Heart left ventricle (tissue), 16 donors: Measurements from ENCODE around the gene NFKBIE. TPM values are rescaled to one million over a fixed set of nuclear protein-coding genes. Genes with fewer than 3 reads are reported as not detected.

Experiments used
- ATAC-seq, 4 donors: fragments of 200-7000 bp; cut with Tn5 transposase; one replicate each; pipeline ENCODE4 v1.9.1; 2020 to 2022; ENCODE audit warnings: moderate library complexity in 4 of 4, mild to moderate bottlenecking in 3 of 4, moderate number of reproducible peaks in 1 of 4
- DNase-seq, 5 donors: peaks; one replicate each; pipeline ENCODE4 v3.0.0-alpha.2; 2020
- H3K27ac ChIP-seq, 12 donors: fragments of 200-600 bp; sonication (generic) in 4 of 12; one replicate each; pipeline versions ENCODE4 v1.5.0 to v1.8.0; 2016 to 2022; ENCODE audit warnings: mild to moderate bottlenecking in 2 of 12
- H3K27me3 ChIP-seq, 9 donors: fragments of 200-600 bp; sonication (generic) in 2 of 9; one replicate each; pipeline versions ENCODE4 v1.5.1 to v1.8.0; 2016 to 2022; ENCODE audit warnings: mild to moderate bottlenecking in 3 of 9
- H3K36me3 ChIP-seq, 9 donors: fragments of 200-600 bp; sonication (generic) in 2 of 9; one replicate each; pipeline versions ENCODE4 v1.5.0 to v1.8.0; 2018 to 2022; ENCODE audit warnings: mild to moderate bottlenecking in 2 of 9
- H3K4me1 ChIP-seq, 12 donors: fragments of 200-600 bp; sonication (generic) in 4 of 12; one replicate each; pipeline versions ENCODE4 v1.5.0 to v1.8.0; 2016 to 2022; ENCODE audit warnings: mild to moderate bottlenecking in 3 of 12
- H3K4me3 ChIP-seq, 12 donors: fragments of 200-600 bp; sonication (generic) in 4 of 12; one replicate each; pipeline versions ENCODE4 v1.5.0 to v1.8.0; 2017 to 2022; ENCODE audit warnings: mild to moderate bottlenecking in 9 of 12, moderate library complexity in 4 of 12
- H3K9me3 ChIP-seq, 12 donors: fragments of 200-600 bp; sonication (generic) in 4 of 12; one replicate each; pipeline versions ENCODE4 v1.5.0 to v1.8.0; 2016 to 2022; ENCODE audit warnings: mild to moderate bottlenecking in 1 of 12
- POLR2A ChIP-seq, 2 donors: fragments of 450-650 bp; IDR thresholded peaks; one replicate each; pipeline ENCODE4 v1.6.1; 2017; ENCODE audit warnings: antibody characterized with exemption in 2 of 2, mild to moderate bottlenecking in 2 of 2, moderate library complexity in 2 of 2
- WGBS, 4 donors: extraction: QIAGEN DNeasy Blood & Tissue Kit in 2 of 4; methylation state at CpG; one replicate each; pipeline versions ENCODE4 v1.1.5 to v1.1.7; 2013 to 2018; 5-methylcytosine and 5-hydroxymethylcytosine counted together
- intact Hi-C, 10 donors: fragments of 100-400 bp; cut with DNase I; formaldehyde crosslinking; loops; one replicate each; pipeline versions ENCODE4 v1.11.1 to v1.14.2; 2022
- polyA plus RNA-seq, 2 donors: library from polyadenylated mRNA; stranded (reverse); fragments of 200-250 nt; gene quantifications; one replicate each; pipeline ENCODE4 v1.2.3, GENCODE V29; 2013
- total RNA-seq, 9 donors: library from RNA; depleted of rRNA in 2 of 9; stranded (reverse); fragments of >200 nt in 2 of 9; fragmentation: NEBNext Ultra II Directional in 3 of 9; extraction: Animal tissue kit (Norgen Biotek cat#: 25700) in 3 of 9; gene quantifications; one replicate each; pipeline versions ENCODE4 v1.1.0 to v1.2.4, GENCODE V29; 2016 to 2023
- TF ChIP-seq, protein P1 (sequence below), 12 donors: fragments of 200-600 bp; sonication (generic) in 4 of 12; IDR thresholded peaks; one replicate each; pipeline versions ENCODE4 v1.5.0 to v1.8.0; 2018 to 2022; ENCODE audit warnings: antibody characterized with exemption in 12 of 12, mild to moderate bottlenecking in 5 of 12
- donor health status: ischemic (EF 13 %, LVEDD 7.1; RV severe dilation, severe dysfunction).
- donor health status: healthy with polysubstance abuse.
- donor health status: DM: no; HTN: yes; CAD: no.
- donor health status: DM: no; HTN: no; CAD: no.
- donor health status: ischemic (EF 25% LVEDD 6.9; RV normal size, moderate dysfunction).
- donor health status: ischemic (EF 25% LVEDD 5.7; RV mildly dilated, moderate dysfunction).
- donor health status: healthy.
- donor health status: DM: yes; HTN: yes; CAD: no.
- donor health status: ischemic (EF 35%, LVEDD 5.7; RV mildly dilated, moderate dysfunction).
- donor health status: nonischemic (EF 11% LVEDD 7.7; RV severe dilation, severe dysfunction).
- donor health status: DM: yes; HTN: yes; CAD: no.
- donor health status: PGD.
- donor health status: ischemic (EF 29% LVEDD 5.4; RV normal size, mild dysfunction).
- donor health status: nonischemic (EF 23%, LVEDD 6.1; RV moderate dilation, normal function).

The NFKBIE gene
- total and polyA plus RNA-seq, 11 donors = 2.5 to 13.1 (median 4.0) TPM

DNA sequence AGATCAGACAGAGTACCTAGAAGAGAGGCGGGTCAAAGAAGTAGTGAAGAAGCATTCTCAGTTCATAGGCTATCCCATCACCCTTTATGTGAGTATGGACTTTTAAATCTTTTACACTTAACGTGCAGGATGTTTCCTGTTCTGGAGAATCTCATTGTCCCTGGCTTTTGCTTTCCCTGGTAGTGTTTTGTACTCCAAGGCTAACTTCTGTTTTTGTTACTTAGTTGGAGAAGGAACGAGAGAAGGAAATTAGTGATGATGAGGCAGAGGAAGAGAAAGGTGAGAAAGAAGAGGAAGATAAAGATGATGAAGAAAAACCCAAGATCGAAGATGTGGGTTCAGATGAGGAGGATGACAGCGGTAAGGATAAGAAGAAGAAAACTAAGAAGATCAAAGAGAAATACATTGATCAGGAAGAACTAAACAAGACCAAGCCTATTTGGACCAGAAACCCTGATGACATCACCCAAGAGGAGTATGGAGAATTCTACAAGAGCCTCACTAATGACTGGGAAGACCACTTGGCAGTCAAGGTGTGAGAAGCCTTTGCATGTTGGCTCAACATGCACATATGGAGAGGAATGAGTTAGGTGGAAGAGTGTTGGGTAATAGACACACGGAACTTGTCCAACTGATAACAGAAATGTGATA is 15.2 kb downstream of the NFKBIE start:
- 59 to 68% (median 62%) methylated on average over 6 of the region's 6 CpGs for WGBS, 4 donors
- DNase-seq (no peak), ATAC-seq (no peak)
- intact Hi-C loops = loop anchor here in 2 of 10 donors (10.0 kb wide), 1 partner anchor 155 kb away; no protein-coding TSS in a partner anchor
- H3K27ac ChIP-seq = peak overlapping the region in 1 of 12 donors; percentile 91
- H3K36me3 ChIP-seq = peaks cover 7 to 73% (median 69%) of the 10 kb centered on the region in 9 donors
- H3K4me3 ChIP-seq = no peak overlapping the region
- no peaks in the 10 kb centered on the region for H3K27me3 ChIP-seq
- H3K4me1 ChIP-seq = peaks cover 0 to 77% (median 46%) of the 10 kb centered on the region in 12 donors
- TF ChIP-seq POLR2A (IDR thresholded peaks at IDR 0.05) = no peak
- TF ChIP-seq, protein P1, sequence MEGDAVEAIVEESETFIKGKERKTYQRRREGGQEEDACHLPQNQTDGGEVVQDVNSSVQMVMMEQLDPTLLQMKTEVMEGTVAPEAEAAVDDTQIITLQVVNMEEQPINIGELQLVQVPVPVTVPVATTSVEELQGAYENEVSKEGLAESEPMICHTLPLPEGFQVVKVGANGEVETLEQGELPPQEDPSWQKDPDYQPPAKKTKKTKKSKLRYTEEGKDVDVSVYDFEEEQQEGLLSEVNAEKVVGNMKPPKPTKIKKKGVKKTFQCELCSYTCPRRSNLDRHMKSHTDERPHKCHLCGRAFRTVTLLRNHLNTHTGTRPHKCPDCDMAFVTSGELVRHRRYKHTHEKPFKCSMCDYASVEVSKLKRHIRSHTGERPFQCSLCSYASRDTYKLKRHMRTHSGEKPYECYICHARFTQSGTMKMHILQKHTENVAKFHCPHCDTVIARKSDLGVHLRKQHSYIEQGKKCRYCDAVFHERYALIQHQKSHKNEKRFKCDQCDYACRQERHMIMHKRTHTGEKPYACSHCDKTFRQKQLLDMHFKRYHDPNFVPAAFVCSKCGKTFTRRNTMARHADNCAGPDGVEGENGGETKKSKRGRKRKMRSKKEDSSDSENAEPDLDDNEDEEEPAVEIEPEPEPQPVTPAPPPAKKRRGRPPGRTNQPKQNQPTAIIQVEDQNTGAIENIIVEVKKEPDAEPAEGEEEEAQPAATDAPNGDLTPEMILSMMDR (IDR thresholded peaks at IDR 0.05) = no peak
- H3K9me3 ChIP-seq = no peaks in the 10 kb centered on the region

DNA sequence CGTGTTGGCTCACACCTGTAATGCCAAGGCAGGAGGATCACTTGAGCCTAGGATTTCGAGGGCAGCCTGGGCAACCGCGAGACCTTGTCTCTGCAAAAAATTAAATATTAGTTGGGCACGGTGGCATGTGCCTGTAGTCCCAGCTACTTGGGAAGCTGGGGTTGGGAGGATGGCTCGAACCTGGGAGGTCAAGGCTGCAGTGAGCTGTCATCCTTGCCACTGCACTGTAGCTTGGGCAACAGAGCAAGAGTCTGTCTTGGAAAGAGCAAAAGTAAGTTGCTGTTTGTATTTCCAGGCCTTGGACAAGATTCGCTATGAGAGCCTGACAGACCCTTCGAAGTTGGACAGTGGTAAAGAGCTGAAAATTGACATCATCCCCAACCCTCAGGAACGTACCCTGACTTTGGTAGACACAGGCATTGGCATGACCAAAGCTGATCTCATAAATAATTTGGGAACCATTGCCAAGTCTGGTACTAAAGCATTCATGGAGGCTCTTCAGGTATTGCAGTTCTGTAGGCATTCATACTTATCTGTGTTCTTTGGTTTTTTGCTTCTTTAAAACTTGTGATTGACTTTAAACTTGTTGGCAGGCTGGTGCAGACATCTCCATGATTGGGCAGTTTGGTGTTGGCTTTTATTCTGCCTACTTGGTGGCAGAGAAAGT is 16.1 kb downstream of the NFKBIE start:
- no peak for TF ChIP-seq POLR2A (IDR thresholded peaks at IDR 0.05)
- TF ChIP-seq, protein P1 (IDR thresholded peaks at IDR 0.05) = no peak
- no peak for DNase-seq
- H3K27ac ChIP-seq = peak overlapping the region in 6 of 12 donors; percentile 9 to 99 (median 98)
- 61 to 76% (median 72%) methylated on average over 9 of the region's 9 CpGs for WGBS, 4 donors
- H3K9me3 ChIP-seq = no peaks in the 10 kb centered on the region
- peaks cover 0 to 69% (median 44%) of the 10 kb centered on the region in 12 donors for H3K4me1 ChIP-seq
- no peak for ATAC-seq
- intact Hi-C loops = loop anchor here in 1 of 10 donors (10.0 kb wide), 2 partner anchors 474 to 614 kb away; partner anchors contain the start of genes MAD2L1BP and VEGFA
- H3K27me3 ChIP-seq = no peaks in the 10 kb centered on the region
- peaks cover 7 to 63% (median 59%) of the 10 kb centered on the region in 9 donors for H3K36me3 ChIP-seq
- peak overlapping the region in 9 of 12 donors; percentile 69 to 98 (median 77) for H3K4me3 ChIP-seq

DNA sequence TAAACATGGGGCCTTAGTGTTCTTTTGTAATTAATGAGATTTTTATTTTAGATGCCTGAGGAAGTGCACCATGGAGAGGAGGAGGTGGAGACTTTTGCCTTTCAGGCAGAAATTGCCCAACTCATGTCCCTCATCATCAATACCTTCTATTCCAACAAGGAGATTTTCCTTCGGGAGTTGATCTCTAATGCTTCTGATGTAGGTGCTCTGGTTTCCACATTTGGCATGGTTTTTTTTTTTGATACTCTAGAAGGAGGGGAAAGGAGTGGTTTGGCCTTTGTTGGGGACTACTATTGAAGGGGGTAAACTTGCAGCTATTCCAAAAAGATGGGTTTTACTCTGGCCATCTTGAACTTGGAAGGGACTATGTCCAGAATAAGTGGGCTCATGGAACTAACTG is 16.8 kb downstream of the NFKBIE start:
- no peak for TF ChIP-seq POLR2A (IDR thresholded peaks at IDR 0.05)
- TF ChIP-seq, protein P1 (IDR thresholded peaks at IDR 0.05) = no peak
- no peaks in the 10 kb centered on the region for H3K9me3 ChIP-seq
- H3K27ac ChIP-seq = peak overlapping the region in 9 of 12 donors; percentile 90 to 100 (median 99)
- peaks cover 2 to 57% (median 53%) of the 10 kb centered on the region in 9 donors for H3K36me3 ChIP-seq
- WGBS, 4 donors = 18 to 35% (median 28%) methylated on average over 1 of the region's 1 CpG
- DNase-seq = no peak
- intact Hi-C loops = loop anchor here in 1 of 10 donors (10.0 kb wide), 2 partner anchors 474 to 614 kb away; partner anchors contain the start of genes MAD2L1BP and VEGFA
- peaks cover 0 to 62% (median 43%) of the 10 kb centered on the region in 12 donors for H3K4me1 ChIP-seq
- no peaks in the 10 kb centered on the region for H3K27me3 ChIP-seq
- H3K4me3 ChIP-seq = peak overlapping the region in 9 of 12 donors; percentile 69 to 98 (median 77)
- no peak for ATAC-seq
